Endothelial cell (in vitro differentiated cells): Measurements from ENCODE around the gene ZSWIM4. TPM values are rescaled to one million over a fixed set of nuclear protein-coding genes. Genes with fewer than 3 reads are reported as not detected.

Experiments used
- DNase-seq: peaks from one replicate; pipeline ENCODE4 v3.0.0; 2021; ENCODE audit warnings: low spot score
- H3K27ac Mint-ChIP-seq: one replicate; pipeline ENCODE4 v1.8.0; 2021; ENCODE audit warnings: mixed read lengths, inconsistent platforms; ENCODE audit not compliant: unreplicated experiment
- H3K27me3 Mint-ChIP-seq: one replicate; pipeline ENCODE4 v1.8.0; 2021; ENCODE audit warnings: mild to moderate bottlenecking, moderate library complexity, mixed read lengths, inconsistent platforms; ENCODE audit not compliant: unreplicated experiment
- H3K36me3 Mint-ChIP-seq: one replicate; pipeline ENCODE4 v1.8.0; 2021; ENCODE audit warnings: mild to moderate bottlenecking, low read depth, mixed read lengths, inconsistent platforms; ENCODE audit not compliant: unreplicated experiment
- H3K4me1 Mint-ChIP-seq: one replicate; pipeline ENCODE4 v1.8.0; 2021; ENCODE audit warnings: mild to moderate bottlenecking, mixed read lengths, inconsistent platforms; ENCODE audit not compliant: unreplicated experiment
- H3K4me3 Mint-ChIP-seq: one replicate; pipeline ENCODE4 v1.8.0; 2021; ENCODE audit warnings: mild to moderate bottlenecking, mixed read lengths, inconsistent platforms; ENCODE audit not compliant: unreplicated experiment
- H3K9me3 Mint-ChIP-seq: one replicate; pipeline ENCODE4 v1.8.0; 2021; ENCODE audit warnings: mixed read lengths, inconsistent platforms; ENCODE audit not compliant: unreplicated experiment
- CTCF ChIP-seq: fragments of 200-600 bp; sonication (generic); IDR thresholded peaks from one replicate; pipeline ENCODE4 v1.5.0; 2021; ENCODE audit warnings: antibody characterized with exemption; ENCODE audit not compliant: unreplicated experiment
- total RNA-seq: library from RNA; stranded (reverse); fragmentation: NEBNext Ultra II Directional; extraction: Animal tissue kit (Norgen Biotek cat#: 25700); gene quantifications from one replicate; pipeline ENCODE4 v1.2.1, GENCODE V29; 2021; ENCODE audit not compliant: unreplicated experiment

ZSWIM4 gene
- total RNA-seq, 1 donor from 2014 or later = 43.7 TPM

- TF ChIP-seq CTCF = no peak
- H3K27me3 Mint-ChIP-seq = no peaks in the 10 kb centered on the region
- peak; percentile 43 for DNase-seq
- no peaks in the 10 kb centered on the region for H3K9me3 Mint-ChIP-seq
- H3K4me3 Mint-ChIP-seq = peak overlapping the region; percentile 71
- no peaks in the 10 kb centered on the region for H3K4me1 Mint-ChIP-seq
- no peak overlapping the region for H3K27ac Mint-ChIP-seq
- peaks cover 26% of the 10 kb centered on the region for H3K36me3 Mint-ChIP-seq
Measured at GRCh38 chr19:13817615-13818371, 22.6 kb downstream of the ZSWIM4 start.

GRCh38 chr19:13819238-13819637 is 24.0 kb downstream of the ZSWIM4 start:
- no peak for TF ChIP-seq CTCF
- no peaks in the 10 kb centered on the region for H3K9me3 Mint-ChIP-seq

GRCh38 chr19:13821292-13821691 is 26.0 kb downstream of the ZSWIM4 start:
- DNase-seq = no peak
- no peak for TF ChIP-seq CTCF
- no peak overlapping the region for H3K27ac Mint-ChIP-seq
- peaks cover 37% of the 10 kb centered on the region for H3K36me3 Mint-ChIP-seq
- peaks cover 2% of the 10 kb centered on the region for H3K27me3 Mint-ChIP-seq
- H3K4me1 Mint-ChIP-seq = no peaks in the 10 kb centered on the region
- H3K4me3 Mint-ChIP-seq = no peak overlapping the region
- no peaks in the 10 kb centered on the region for H3K9me3 Mint-ChIP-seq

More at GRCh38 chr19:13819238-13819637, 24.0 kb downstream of the ZSWIM4 start:
- Mint-ChIP-seq H3K27me3 (no peaks in the 10 kb centered on the region), H3K36me3 (peaks cover 31% of the 10 kb centered on the region), H3K27ac (no peak overlapping the region), H3K4me3 (no peak overlapping the region), H3K4me1 (no peaks in the 10 kb centered on the region)
- no peak for DNase-seq

- peaks cover 39% of the 10 kb centered on the region for H3K36me3 Mint-ChIP-seq
- peaks cover 4% of the 10 kb centered on the region for H3K27me3 Mint-ChIP-seq
- no peak for TF ChIP-seq CTCF
- no peaks in the 10 kb centered on the region for H3K4me1 Mint-ChIP-seq
- DNase-seq = no peak
- H3K4me3 Mint-ChIP-seq = peak overlapping the region; percentile 52
- no peaks in the 10 kb centered on the region for H3K9me3 Mint-ChIP-seq
- no peak overlapping the region for H3K27ac Mint-ChIP-seq
Measured at GRCh38 chr19:13823256-13823655, 28.0 kb downstream of the ZSWIM4 start.

GRCh38 chr19:13823901-13824300 is 28.7 kb downstream of the ZSWIM4 start:
- TF ChIP-seq CTCF = no peak
- no peaks in the 10 kb centered on the region for H3K9me3 Mint-ChIP-seq
- H3K36me3 Mint-ChIP-seq = peaks cover 46% of the 10 kb centered on the region
- H3K4me3 Mint-ChIP-seq = no peak overlapping the region
- no peak for DNase-seq
- no peaks in the 10 kb centered on the region for H3K4me1 Mint-ChIP-seq
- peaks cover 7% of the 10 kb centered on the region for H3K27me3 Mint-ChIP-seq
- no peak overlapping the region for H3K27ac Mint-ChIP-seq
